Coronary artery (tissue), 2 donors: ENCODE measurements around the gene FGD5.
"Not testable (repeated sequence)": the region's sequence is repeated elsewhere in the genome, so short reads cannot be mapped to it uniquely, and the experiment has no call there.

Experiments
- DNase-seq: peaks from one replicate; pipeline ENCODE4 v3.0.0-alpha.2; 2017; ENCODE audit warnings: low spot score
- H3K27ac ChIP-seq, 2 donors: fragments of 200-600 bp; sonication (generic); one replicate each; pipeline ENCODE4 v1.5.1; 2016 to 2019
- H3K4me3 ChIP-seq: fragments of 200-600 bp; sonication (generic); 2 replicates; pipeline ENCODE4 v1.5.1; 2016; ENCODE audit warnings: mild to moderate bottlenecking, moderate library complexity
- CTCF ChIP-seq: fragments of 200-600 bp; sonication (generic); IDR thresholded peaks from one replicate; pipeline ENCODE4 v1.5.1; 2019; ENCODE audit warnings: antibody characterized with exemption

FGD5 gene

GRCh38 chr3:14899993-14900618 is 81.3 kb downstream of the FGD5 start:
- no peak for DNase-seq
- Histone ChIP-seq H3K4me3 (no peak overlapping the region), H3K27ac (no peak overlapping the region)
- no peak for TF ChIP-seq CTCF

- Histone ChIP-seq H3K4me3 (no peak overlapping the region), H3K27ac (no peak overlapping the region)
- TF ChIP-seq CTCF: no peak
- no peak for DNase-seq
Measured at GRCh38 chr3:14900881-14901873, 82.4 kb downstream of the FGD5 start.

- no peak overlapping the region for H3K4me3 ChIP-seq
- TF ChIP-seq CTCF: no peak
- no peak for DNase-seq
- H3K27ac ChIP-seq: peak overlapping the region in 1 of 2 donors; percentile 45
Measured at GRCh38 chr3:14902719-14903118, 84.0 kb downstream of the FGD5 start.

- not testable (repeated sequence) for DNase-seq, H3K4me3 ChIP-seq, H3K27ac ChIP-seq
Measured at GRCh38 chr3:14903501-14903900, 84.7 kb downstream of the FGD5 start.

GRCh38 chr3:14905055-14905657 is 86.4 kb downstream of the FGD5 start:
- no peak for TF ChIP-seq CTCF
- DNase-seq: no peak
- no peak overlapping the region for H3K4me3 ChIP-seq
- H3K27ac ChIP-seq: no peak overlapping the region

- H3K4me3 ChIP-seq: no peak overlapping the region
- no peak for TF ChIP-seq CTCF
- H3K27ac ChIP-seq: no peak overlapping the region
- DNase-seq: no peak
Measured at GRCh38 chr3:14906355-14906971, 87.7 kb downstream of the FGD5 start.
